GM23338 (cell line): ENCODE measurements around the gene MOSMO. TPM values are rescaled to one million over a fixed set of nuclear protein-coding genes. Genes with fewer than 3 reads are reported as not detected.

ENCODE experiments used
- ATAC-seq: fragments of 200-7000 bp; cut with Tn5 transposase; 3 replicates; pipeline ENCODE4 v1.9.1; 2020
- DNase-seq: peaks from one replicate; pipeline ENCODE4 v3.0.0-alpha.2; 2015; ENCODE audit warnings: low spot score
- H2AFZ ChIP-seq: fragments of 200-600 bp; sonication (generic); 2 replicates; pipeline ENCODE4 v1.8.0; 2016; ENCODE audit warnings: antibody characterized with exemption, mild to moderate bottlenecking, moderate library complexity
- H3F3A ChIP-seq: fragments of 200-600 bp; sonication (generic); replicated peaks from 2 replicates; pipeline ENCODE4 v1.8.0; 2017; ENCODE audit warnings: antibody characterized with exemption, mixed run types, low read depth
- H3K27ac ChIP-seq: fragments of 200-600 bp; sonication (generic); 2 replicates; pipeline ENCODE4 v1.6.1; 2016; ENCODE audit warnings: low read depth
- H3K27me3 ChIP-seq: fragments of 200-600 bp; sonication (generic); 2 replicates; pipeline ENCODE4 v1.8.0; 2016; ENCODE audit warnings: mild to moderate bottlenecking, mixed run types, moderate library complexity; ENCODE audit not compliant: insufficient read depth
- H3K36me3 ChIP-seq: fragments of 200-600 bp; sonication (generic); 2 replicates; pipeline ENCODE4 v1.8.0; 2016; ENCODE audit warnings: mild to moderate bottlenecking; ENCODE audit not compliant: insufficient read depth
- H3K4me1 ChIP-seq: fragments of 200-600 bp; sonication (generic); 2 replicates; pipeline ENCODE4 v1.8.0; 2016; ENCODE audit warnings: mild to moderate bottlenecking, moderate library complexity; ENCODE audit not compliant: insufficient read depth
- H3K4me2 ChIP-seq: fragments of 200-600 bp; sonication (generic); 2 replicates; pipeline ENCODE4 v1.7.1; 2017; ENCODE audit warnings: mixed run types
- H3K4me3 ChIP-seq: fragments of 200-600 bp; sonication (generic); 2 replicates; pipeline ENCODE4 v1.6.1; 2016; ENCODE audit warnings: mixed run types
- H3K79me2 ChIP-seq: fragments of 200-600 bp; sonication (generic); replicated peaks from 2 replicates; pipeline ENCODE4 v1.8.0; 2017; ENCODE audit warnings: mild to moderate bottlenecking; ENCODE audit not compliant: insufficient read depth
- H3K9me2 ChIP-seq: fragments of 200-600 bp; sonication (generic); 2 replicates; pipeline ENCODE4 v1.8.0; 2017; ENCODE audit not compliant: insufficient read depth
- H4K20me1 ChIP-seq: fragments of 200-600 bp; sonication (generic); replicated peaks from 2 replicates; pipeline ENCODE4 v1.8.0; 2017; ENCODE audit warnings: mild to moderate bottlenecking; ENCODE audit not compliant: insufficient read depth
- H3K27ac Mint-ChIP-seq: 2 replicates; pipeline ENCODE4 v1.8.0; 2020; ENCODE audit warnings: inconsistent platforms, mild to moderate bottlenecking, moderate library complexity, mixed read lengths
- H3K27me3 Mint-ChIP-seq: 3 replicates; pipeline ENCODE4 v1.8.0; 2022; ENCODE audit warnings: low read depth, mild to moderate bottlenecking, moderate library complexity, mixed read lengths, inconsistent platforms; ENCODE audit not compliant: insufficient read depth, poor library complexity
- H3K36me3 Mint-ChIP-seq: 3 replicates; pipeline ENCODE4 v1.8.0; 2021; ENCODE audit warnings: low read depth, mild to moderate bottlenecking, inconsistent platforms, moderate library complexity, mixed read lengths
- H3K4me1 Mint-ChIP-seq: 3 replicates; pipeline ENCODE4 v1.8.0; 2020; ENCODE audit warnings: mild to moderate bottlenecking, inconsistent platforms, mixed read lengths
- H3K4me3 Mint-ChIP-seq: 3 replicates; pipeline ENCODE4 v1.8.0; 2021; ENCODE audit warnings: moderate library complexity, mild to moderate bottlenecking, inconsistent platforms, mixed read lengths
- H3K9me3 Mint-ChIP-seq: 3 replicates; pipeline ENCODE4 v1.8.0; 2020; ENCODE audit warnings: moderate library complexity, mild to moderate bottlenecking, inconsistent platforms, mixed read lengths
- CREB1 ChIP-seq: fragments of 250-450 bp; sonication (Bioruptor Pico); IDR thresholded peaks from 2 replicates; pipeline ENCODE4 v1.5.0; 2020; ENCODE audit warnings: low read depth, mild to moderate bottlenecking, moderate library complexity
- EZH2 ChIP-seq: fragments of 200-600 bp; sonication (generic); IDR thresholded peaks from one replicate; pipeline ENCODE4 v1.8.0; 2017; ENCODE audit warnings: antibody characterized with exemption, mild to moderate bottlenecking, low read depth; ENCODE audit not compliant: unreplicated experiment
- EZH2phosphoT487 ChIP-seq: fragments of 200-600 bp; sonication (generic); IDR thresholded peaks from one replicate; pipeline ENCODE4 v1.8.1; 2018; ENCODE audit warnings: antibody characterized with exemption; ENCODE audit not compliant: unreplicated experiment
- JUNB ChIP-seq: IDR thresholded peaks from one replicate; pipeline ENCODE4 v1.6.1; 2016; ENCODE audit warnings: antibody characterized with exemption; ENCODE audit not compliant: unreplicated experiment
- POLR2AphosphoS5 ChIP-seq: IDR thresholded peaks from 2 replicates; pipeline ENCODE4 v1.6.1; 2016; ENCODE audit warnings: antibody characterized with exemption, low read depth
- STAT1 ChIP-seq: IDR thresholded peaks from one replicate; pipeline ENCODE4 v1.6.1; 2016; ENCODE audit warnings: antibody characterized with exemption; ENCODE audit not compliant: unreplicated experiment
- ZNF114 ChIP-seq: fragments of 250-450 bp; sonication (Bioruptor Pico); IDR thresholded peaks from 2 replicates; pipeline ENCODE4 v1.5.0; 2020; ENCODE audit warnings: mild to moderate bottlenecking, moderate library complexity
- ZNF331 ChIP-seq: fragments of 250-450 bp; sonication (Bioruptor Pico); IDR thresholded peaks from 2 replicates; pipeline ENCODE4 v1.5.0; 2020; ENCODE audit warnings: low read depth, mild to moderate bottlenecking, moderate library complexity
- polyA plus RNA-seq: library from polyadenylated mRNA; unstranded; fragments of >200 nt; fragmentation: Nextera tagmentation; extraction: Ambion mirVana; gene quantifications from 2 replicates; pipeline ENCODE4 v1.2.1, GENCODE V29; 2016
- total RNA-seq: library from RNA; depleted of rRNA; stranded (reverse); fragments of >200 nt; shearing (Covaris generic); gene quantifications from 2 replicates; pipeline ENCODE4 v1.2.3, GENCODE V29; 2014
- TF ChIP-seq, protein P1 (sequence below), 2 experiments: fragments of 200-600 bp in 1 of 2; sonication (generic) in 1 of 2; conservative IDR thresholded peaks; 2 replicates each; pipeline versions ENCODE4 v1.5.1 to v1.6.1; 2016 to 2017; ENCODE audit warnings: antibody characterized with exemption in 2 of 2, low read depth in 2 of 2, mild to moderate bottlenecking in 2 of 2, moderate library complexity in 1 of 2
- TF ChIP-seq, protein P2 (sequence below): IDR thresholded peaks from one replicate; pipeline ENCODE4 v1.6.1; 2018; ENCODE audit warnings: antibody characterized with exemption; ENCODE audit not compliant: unreplicated experiment

Gene MOSMO
- total and polyA plus RNA-seq, 2 experiments from 2014 or later = 8.7 to 19.2 TPM

GRCh38 chr16:22077700-22078313 is 69.9 kb downstream of the MOSMO start:
- H3K27ac ChIP-seq = no peak overlapping the region
- H3K79me2 ChIP-seq = 0 out of 2 replicates have a peak, but pooled peaks cover 5% of the 10 kb centered on the region
- H3K27me3 Mint-ChIP-seq = no peaks in the 10 kb centered on the region

DNA sequence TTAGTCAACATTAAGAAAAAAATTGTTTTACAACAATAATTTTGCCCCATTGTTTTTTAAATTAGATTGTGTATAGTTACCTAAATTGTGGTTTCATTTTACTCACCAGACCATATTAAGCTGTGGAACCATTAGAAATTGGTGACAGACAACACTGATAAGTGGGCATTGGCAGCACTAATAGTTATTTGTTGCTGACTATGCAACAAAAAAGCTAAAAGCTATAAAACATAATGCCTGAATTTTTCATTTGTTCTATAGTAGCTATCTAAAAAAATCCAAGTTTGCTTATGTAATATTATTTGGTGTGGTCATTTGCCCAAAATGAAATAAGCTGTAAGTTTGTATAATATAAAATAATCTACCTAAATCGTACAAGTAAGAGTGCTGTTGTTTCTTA is 70.7 kb downstream of the MOSMO start:
- Mint-ChIP-seq H3K36me3 (no peaks in the 10 kb centered on the region), H3K4me3 (no peak overlapping the region), H3K27ac (no peak overlapping the region), H3K27me3 (no peaks in the 10 kb centered on the region), H3K9me3 (no peaks in the 10 kb centered on the region), H3K4me1 (no peaks in the 10 kb centered on the region)
- Histone ChIP-seq H3K4me1 (peaks cover 4% of the 10 kb centered on the region), H3F3A (no peaks in the 10 kb centered on the region), H3K79me2 (0 out of 2 replicates have a peak, but pooled peaks cover 5% of the 10 kb centered on the region), H3K9me2 (no peaks in the 10 kb centered on the region), H3K4me3 (no peak overlapping the region), H3K27ac (no peak overlapping the region), H2AFZ (no peak overlapping the region), H4K20me1 (peaks cover 8% of the 10 kb centered on the region; the same call in 1 of the 2 replicates), H3K36me3 (no peaks in the 10 kb centered on the region; the same call in 1 of the 2 replicates), H3K4me2 (no peak overlapping the region), H3K27me3 (no peaks in the 10 kb centered on the region)
- ATAC-seq (no peak), DNase-seq (no peak)
- TF ChIP-seq POLR2AphosphoS5 = no peak
- TF ChIP-seq ZNF331 (CRISPR knock-in tag) = no peak
- TF ChIP-seq STAT1 = no peak
- no peak for TF ChIP-seq JUNB
- no peak for TF ChIP-seq CREB1 (CRISPR knock-in tag)
- TF ChIP-seq EZH2 = no peak
- TF ChIP-seq, protein P1, sequence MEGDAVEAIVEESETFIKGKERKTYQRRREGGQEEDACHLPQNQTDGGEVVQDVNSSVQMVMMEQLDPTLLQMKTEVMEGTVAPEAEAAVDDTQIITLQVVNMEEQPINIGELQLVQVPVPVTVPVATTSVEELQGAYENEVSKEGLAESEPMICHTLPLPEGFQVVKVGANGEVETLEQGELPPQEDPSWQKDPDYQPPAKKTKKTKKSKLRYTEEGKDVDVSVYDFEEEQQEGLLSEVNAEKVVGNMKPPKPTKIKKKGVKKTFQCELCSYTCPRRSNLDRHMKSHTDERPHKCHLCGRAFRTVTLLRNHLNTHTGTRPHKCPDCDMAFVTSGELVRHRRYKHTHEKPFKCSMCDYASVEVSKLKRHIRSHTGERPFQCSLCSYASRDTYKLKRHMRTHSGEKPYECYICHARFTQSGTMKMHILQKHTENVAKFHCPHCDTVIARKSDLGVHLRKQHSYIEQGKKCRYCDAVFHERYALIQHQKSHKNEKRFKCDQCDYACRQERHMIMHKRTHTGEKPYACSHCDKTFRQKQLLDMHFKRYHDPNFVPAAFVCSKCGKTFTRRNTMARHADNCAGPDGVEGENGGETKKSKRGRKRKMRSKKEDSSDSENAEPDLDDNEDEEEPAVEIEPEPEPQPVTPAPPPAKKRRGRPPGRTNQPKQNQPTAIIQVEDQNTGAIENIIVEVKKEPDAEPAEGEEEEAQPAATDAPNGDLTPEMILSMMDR (conservative IDR thresholded peaks at IDR 0.05; ENCODE audit: low read depth in 2 of 2) = no peak
- TF ChIP-seq EZH2phosphoT487 = no peak
- TF ChIP-seq, protein P2, sequence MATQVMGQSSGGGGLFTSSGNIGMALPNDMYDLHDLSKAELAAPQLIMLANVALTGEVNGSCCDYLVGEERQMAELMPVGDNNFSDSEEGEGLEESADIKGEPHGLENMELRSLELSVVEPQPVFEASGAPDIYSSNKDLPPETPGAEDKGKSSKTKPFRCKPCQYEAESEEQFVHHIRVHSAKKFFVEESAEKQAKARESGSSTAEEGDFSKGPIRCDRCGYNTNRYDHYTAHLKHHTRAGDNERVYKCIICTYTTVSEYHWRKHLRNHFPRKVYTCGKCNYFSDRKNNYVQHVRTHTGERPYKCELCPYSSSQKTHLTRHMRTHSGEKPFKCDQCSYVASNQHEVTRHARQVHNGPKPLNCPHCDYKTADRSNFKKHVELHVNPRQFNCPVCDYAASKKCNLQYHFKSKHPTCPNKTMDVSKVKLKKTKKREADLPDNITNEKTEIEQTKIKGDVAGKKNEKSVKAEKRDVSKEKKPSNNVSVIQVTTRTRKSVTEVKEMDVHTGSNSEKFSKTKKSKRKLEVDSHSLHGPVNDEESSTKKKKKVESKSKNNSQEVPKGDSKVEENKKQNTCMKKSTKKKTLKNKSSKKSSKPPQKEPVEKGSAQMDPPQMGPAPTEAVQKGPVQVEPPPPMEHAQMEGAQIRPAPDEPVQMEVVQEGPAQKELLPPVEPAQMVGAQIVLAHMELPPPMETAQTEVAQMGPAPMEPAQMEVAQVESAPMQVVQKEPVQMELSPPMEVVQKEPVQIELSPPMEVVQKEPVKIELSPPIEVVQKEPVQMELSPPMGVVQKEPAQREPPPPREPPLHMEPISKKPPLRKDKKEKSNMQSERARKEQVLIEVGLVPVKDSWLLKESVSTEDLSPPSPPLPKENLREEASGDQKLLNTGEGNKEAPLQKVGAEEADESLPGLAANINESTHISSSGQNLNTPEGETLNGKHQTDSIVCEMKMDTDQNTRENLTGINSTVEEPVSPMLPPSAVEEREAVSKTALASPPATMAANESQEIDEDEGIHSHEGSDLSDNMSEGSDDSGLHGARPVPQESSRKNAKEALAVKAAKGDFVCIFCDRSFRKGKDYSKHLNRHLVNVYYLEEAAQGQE = no peak

More at GRCh38 chr16:22077700-22078313, 69.9 kb downstream of the MOSMO start:
- peak; percentile 87 for DNase-seq
- Histone ChIP-seq H3K9me2 (no peaks in the 10 kb centered on the region), H4K20me1 (peaks cover 8% of the 10 kb centered on the region; the same call in 1 of the 2 replicates), H3F3A (no peaks in the 10 kb centered on the region), H3K4me2 (no peak overlapping the region), H2AFZ (no peak overlapping the region), H3K4me3 (no peak overlapping the region), H3K4me1 (peaks cover 4% of the 10 kb centered on the region), H3K27me3 (no peaks in the 10 kb centered on the region), H3K36me3 (no peaks in the 10 kb centered on the region; the same call in 1 of the 2 replicates)
- ATAC-seq = peak; percentile 95
- no peak overlapping the region for H3K4me3 Mint-ChIP-seq
- H3K4me1 Mint-ChIP-seq = no peaks in the 10 kb centered on the region
- H3K9me3 Mint-ChIP-seq = no peaks in the 10 kb centered on the region
- H3K27ac Mint-ChIP-seq = no peak overlapping the region
- no peak for TF ChIP-seq ZNF114 (CRISPR knock-in tag)
- TF ChIP-seq, protein P1 (conservative IDR thresholded peaks at IDR 0.05; ENCODE audit: low read depth in 2 of 2) = peak; percentile 84 to 94
- H3K36me3 Mint-ChIP-seq = no peaks in the 10 kb centered on the region
